ENCODE results near the gene XRN2.
"Not testable (repeated sequence)": the region's sequence is repeated elsewhere in the genome, so short reads cannot be mapped to it uniquely, and the experiment has no call there.

XRN2 gene

GRCh38 chr20:21344206-21344900 is 41.2 kb downstream of the XRN2 start:
- Histone ChIP-seq H3K27me3 (ENCODE audit: low read depth) (no peaks in the 10 kb centered on the region), H3K36me3 (replicated peaks) (peaks cover 25% of the 10 kb centered on the region), H3K4me1 (peaks cover 6% of the 10 kb centered on the region), H3K4me3 (no peak overlapping the region), H3K9me3 (no peaks in the 10 kb centered on the region)
- DNase-seq (ENCODE audit: low spot score in 2 of 2) = no peak
- in situ Hi-C loops (cut with MboI; ENCODE audit: low sequenced_read_pairs) = no loop called here

- in situ Hi-C loops (cut with MboI; ENCODE audit: low sequenced_read_pairs) = no loop called here
- no peak for DNase-seq (ENCODE audit: low spot score in 2 of 2)
- Histone ChIP-seq H3K4me3 (no peak overlapping the region), H3K4me1 (peaks cover 6% of the 10 kb centered on the region), H3K36me3 (replicated peaks) (peaks cover 27% of the 10 kb centered on the region), H3K9me3 (no peaks in the 10 kb centered on the region), H3K27me3 (ENCODE audit: low read depth) (no peaks in the 10 kb centered on the region)
Observed at GRCh38 chr20:21344961-21345360, 41.8 kb downstream of the XRN2 start.

- no peaks in the 10 kb centered on the region for H3K9me3 ChIP-seq
- no peak overlapping the region for H3K4me3 ChIP-seq
- H3K27me3 ChIP-seq (ENCODE audit: low read depth) = no peaks in the 10 kb centered on the region
- H3K36me3 ChIP-seq (replicated peaks) = peaks cover 18% of the 10 kb centered on the region
- DNase-seq (ENCODE audit: low spot score in 2 of 2) = peak in 1 of 2 experiments; percentile 34
- no peaks in the 10 kb centered on the region for H3K4me1 ChIP-seq
- in situ Hi-C loops (cut with MboI; ENCODE audit: low sequenced_read_pairs) = no loop called here
Observed at GRCh38 chr20:21352703-21353102, 49.6 kb downstream of the XRN2 start.

GRCh38 chr20:21353236-21353635 is 50.1 kb downstream of the XRN2 start:
- in situ Hi-C loops (cut with MboI; ENCODE audit: low sequenced_read_pairs) = no loop called here
- no peak for DNase-seq (ENCODE audit: low spot score in 2 of 2)
- H3K9me3 ChIP-seq = no peaks in the 10 kb centered on the region
- no peak overlapping the region for H3K4me3 ChIP-seq
- no peaks in the 10 kb centered on the region for H3K27me3 ChIP-seq (ENCODE audit: low read depth)
- peaks cover 15% of the 10 kb centered on the region for H3K36me3 ChIP-seq (replicated peaks)
- no peaks in the 10 kb centered on the region for H3K4me1 ChIP-seq

- in situ Hi-C loops (cut with MboI; ENCODE audit: low sequenced_read_pairs) = no loop called here
- Histone ChIP-seq H3K4me1 (no peaks in the 10 kb centered on the region), H3K27me3 (ENCODE audit: low read depth) (no peaks in the 10 kb centered on the region), H3K36me3 (replicated peaks) (peaks cover 19% of the 10 kb centered on the region), H3K9me3 (no peaks in the 10 kb centered on the region), H3K4me3 (no peak overlapping the region)
- DNase-seq (ENCODE audit: low spot score in 2 of 2) = no peak
Observed at GRCh38 chr20:21355981-21356380, 52.9 kb downstream of the XRN2 start.

GRCh38 chr20:21356386-21356785 is 53.3 kb downstream of the XRN2 start:
- H3K9me3 ChIP-seq = no peaks in the 10 kb centered on the region
- H3K27me3 ChIP-seq (ENCODE audit: low read depth) = no peaks in the 10 kb centered on the region
- in situ Hi-C loops (cut with MboI; ENCODE audit: low sequenced_read_pairs) = no loop called here
- DNase-seq (ENCODE audit: low spot score in 2 of 2) = no peak
- H3K36me3 ChIP-seq (replicated peaks) = peaks cover 20% of the 10 kb centered on the region
- H3K4me1 ChIP-seq = no peaks in the 10 kb centered on the region
- no peak overlapping the region for H3K4me3 ChIP-seq

GRCh38 chr20:21357844-21358243 is 54.7 kb downstream of the XRN2 start:
- no peak overlapping the region for H3K4me3 ChIP-seq
- peak in 1 of 2 experiments; percentile 38 for DNase-seq (ENCODE audit: low spot score in 2 of 2)
- peaks cover 23% of the 10 kb centered on the region for H3K36me3 ChIP-seq (replicated peaks)
- in situ Hi-C loops (cut with MboI; ENCODE audit: low sequenced_read_pairs) = no loop called here
- H3K9me3 ChIP-seq = no peaks in the 10 kb centered on the region
- no peaks in the 10 kb centered on the region for H3K27me3 ChIP-seq (ENCODE audit: low read depth)
- H3K4me1 ChIP-seq = no peaks in the 10 kb centered on the region

- peaks cover 23% of the 10 kb centered on the region for H3K36me3 ChIP-seq (replicated peaks)
- in situ Hi-C loops (cut with MboI; ENCODE audit: low sequenced_read_pairs) = no loop called here
- H3K4me1 ChIP-seq = no peaks in the 10 kb centered on the region
- H3K27me3 ChIP-seq (ENCODE audit: low read depth) = no peaks in the 10 kb centered on the region
- no peaks in the 10 kb centered on the region for H3K9me3 ChIP-seq
- H3K4me3 ChIP-seq = no peak overlapping the region
- no peak for DNase-seq (ENCODE audit: low spot score in 2 of 2)
Observed at GRCh38 chr20:21358737-21359136, 55.6 kb downstream of the XRN2 start.

GRCh38 chr20:21360705-21361104 is 57.6 kb downstream of the XRN2 start:
- H3K9me3 ChIP-seq = no peaks in the 10 kb centered on the region
- no peaks in the 10 kb centered on the region for H3K27me3 ChIP-seq (ENCODE audit: low read depth)
- no peaks in the 10 kb centered on the region for H3K4me1 ChIP-seq
- H3K36me3 ChIP-seq (replicated peaks) = peaks cover 30% of the 10 kb centered on the region
- DNase-seq (ENCODE audit: low spot score in 2 of 2) = no peak
- in situ Hi-C loops (cut with MboI; ENCODE audit: low sequenced_read_pairs) = loop anchor here (10.0 kb wide), 1 partner anchor 116 kb away; no protein-coding TSS in a partner anchor
- no peak overlapping the region for H3K4me3 ChIP-seq

- no peak for DNase-seq (ENCODE audit: low spot score in 2 of 2)
- H3K27me3 ChIP-seq (ENCODE audit: low read depth) = no peaks in the 10 kb centered on the region
- peaks cover 30% of the 10 kb centered on the region for H3K36me3 ChIP-seq (replicated peaks)
- in situ Hi-C loops (cut with MboI; ENCODE audit: low sequenced_read_pairs) = loop anchor here (10.0 kb wide), 1 partner anchor 116 kb away; no protein-coding TSS in a partner anchor
- no peaks in the 10 kb centered on the region for H3K9me3 ChIP-seq
- no peak overlapping the region for H3K4me3 ChIP-seq
- no peaks in the 10 kb centered on the region for H3K4me1 ChIP-seq
Observed at GRCh38 chr20:21361266-21361665, 58.1 kb downstream of the XRN2 start.

- peaks cover 39% of the 10 kb centered on the region for H3K36me3 ChIP-seq (replicated peaks)
- in situ Hi-C loops (cut with MboI; ENCODE audit: low sequenced_read_pairs) = loop anchor here (10.0 kb wide), 1 partner anchor 120 kb away; no protein-coding TSS in a partner anchor
Observed at GRCh38 chr20:21364413-21364812, 61.3 kb downstream of the XRN2 start.

GRCh38 chr20:21365771-21366170 is 62.6 kb downstream of the XRN2 start:
- H3K27me3 ChIP-seq (ENCODE audit: low read depth) = no peaks in the 10 kb centered on the region
- H3K4me3 ChIP-seq = no peak overlapping the region
- 0 out of 2 replicates have a peak, but pooled peaks cover 3% of the 10 kb centered on the region for H3K4me1 ChIP-seq
- in situ Hi-C loops (cut with MboI; ENCODE audit: low sequenced_read_pairs) = loop anchor here (10.0 kb wide), 1 partner anchor 121 kb away; no protein-coding TSS in a partner anchor
- no peak for DNase-seq (ENCODE audit: low spot score in 2 of 2)
- H3K9me3 ChIP-seq = no peaks in the 10 kb centered on the region
- H3K36me3 ChIP-seq (replicated peaks) = peaks cover 36% of the 10 kb centered on the region

More at GRCh38 chr20:21364413-21364812, 61.3 kb downstream of the XRN2 start:
- H3K4me1 ChIP-seq = no peaks in the 10 kb centered on the region
- no peaks in the 10 kb centered on the region for H3K27me3 ChIP-seq (ENCODE audit: low read depth)
- no peak for DNase-seq (ENCODE audit: low spot score in 2 of 2)
- H3K4me3 ChIP-seq = no peak overlapping the region
- no peaks in the 10 kb centered on the region for H3K9me3 ChIP-seq

- H3K4me1 ChIP-seq; H3K27me3 ChIP-seq (ENCODE audit: low read depth); H3K4me3 ChIP-seq; H3K9me3 ChIP-seq; DNase-seq (ENCODE audit: low spot score in 2 of 2): not testable (repeated sequence)
- H3K36me3 ChIP-seq (replicated peaks) = peaks cover 33% of the 10 kb centered on the region
- in situ Hi-C loops (cut with MboI; ENCODE audit: low sequenced_read_pairs) = loop anchor here (10.0 kb wide), 1 partner anchor 121 kb away; no protein-coding TSS in a partner anchor
Observed at GRCh38 chr20:21366273-21366672, 63.1 kb downstream of the XRN2 start.

GRCh38 chr20:21368791-21369190 is 65.7 kb downstream of the XRN2 start:
- no peak for DNase-seq (ENCODE audit: low spot score in 2 of 2)
- Histone ChIP-seq H3K4me3 (no peak overlapping the region), H3K9me3 (no peaks in the 10 kb centered on the region), H3K36me3 (replicated peaks) (peaks cover 29% of the 10 kb centered on the region), H3K27me3 (ENCODE audit: low read depth) (no peaks in the 10 kb centered on the region), H3K4me1 (peaks cover 19% of the 10 kb centered on the region)
- in situ Hi-C loops (cut with MboI; ENCODE audit: low sequenced_read_pairs) = loop anchor here (10.0 kb wide), 1 partner anchor 124 kb away; no protein-coding TSS in a partner anchor
